HG03135 (cell line): ENCODE data around the gene NAA25.
"Not testable (repeated sequence)": the region's sequence is repeated elsewhere in the genome, so short reads cannot be mapped to it uniquely, and the experiment has no call there.

ENCODE experiments used
- ATAC-seq: cut with Tn5 transposase; IDR thresholded peaks from one replicate; pipeline ENCODE4 v1.9.1; 2021; ENCODE audit warnings: mild to moderate bottlenecking, moderate library complexity; ENCODE audit not compliant: unreplicated experiment

NAA25 gene

GRCh38 chr12:112010415-112011344, 97.9 kb downstream of the NAA25 start:
- ATAC-seq = no peak

DNA sequence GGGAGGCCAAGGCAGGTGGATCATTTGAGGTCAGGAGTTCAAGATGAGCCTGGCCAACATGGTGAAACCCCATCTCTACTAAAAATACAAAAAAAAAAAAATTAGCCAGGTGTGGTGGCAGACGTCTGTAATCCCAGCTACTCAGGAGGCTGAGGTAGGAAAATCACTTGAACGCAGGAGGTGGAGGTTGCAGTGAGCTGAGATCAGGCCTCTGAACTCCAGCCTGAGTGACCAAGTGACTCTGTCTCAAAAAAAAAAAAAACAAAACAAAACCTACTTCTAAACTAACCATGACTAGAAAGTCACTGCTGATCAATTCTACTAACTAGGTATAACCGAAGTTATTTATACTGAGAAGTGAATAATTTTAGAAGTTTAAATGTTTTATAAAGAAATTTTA, 99.0 kb downstream of the NAA25 start:
- not testable (repeated sequence) for ATAC-seq

- ATAC-seq = no peak
Measured at GRCh38 chr12:112008918-112009317, 99.7 kb downstream of the NAA25 start.

DNA sequence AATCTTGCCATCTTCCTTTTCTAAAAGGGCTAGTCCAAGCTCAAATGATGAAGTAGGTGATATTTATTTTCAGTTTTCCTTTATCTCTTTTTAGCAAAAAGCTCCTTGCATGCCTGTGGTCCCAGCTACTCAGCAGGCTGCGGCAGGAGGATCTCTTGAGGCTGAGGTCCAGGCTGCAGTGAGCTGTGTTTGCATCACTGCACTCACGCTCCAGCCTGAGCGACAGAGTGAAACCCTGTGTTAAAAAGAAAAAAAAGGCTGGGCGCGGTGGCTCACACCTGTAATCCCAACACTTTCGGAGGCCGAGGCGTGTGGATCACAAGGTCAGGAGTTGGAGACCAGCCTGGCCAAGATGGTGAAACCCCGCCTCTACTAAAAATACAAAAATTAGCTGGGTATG, 100.6 kb downstream of the NAA25 start:
- ATAC-seq = no peak

GRCh38 chr12:112005419-112006395, 102.9 kb downstream of the NAA25 start:
- ATAC-seq = no peak

GRCh38 chr12:112004041-112004440, 104.5 kb downstream of the NAA25 start:
- no peak for ATAC-seq

GRCh38 chr12:112001576-112001975, 107.0 kb downstream of the NAA25 start:
- no peak for ATAC-seq

GRCh38 chr12:112000820-112001219, 107.8 kb downstream of the NAA25 start:
- no peak for ATAC-seq

GRCh38 chr12:111999129-111999528, 109.5 kb downstream of the NAA25 start:
- not testable (repeated sequence) for ATAC-seq

- ATAC-seq = no peak
Measured at GRCh38 chr12:111998015-111998414, 110.6 kb downstream of the NAA25 start.

DNA sequence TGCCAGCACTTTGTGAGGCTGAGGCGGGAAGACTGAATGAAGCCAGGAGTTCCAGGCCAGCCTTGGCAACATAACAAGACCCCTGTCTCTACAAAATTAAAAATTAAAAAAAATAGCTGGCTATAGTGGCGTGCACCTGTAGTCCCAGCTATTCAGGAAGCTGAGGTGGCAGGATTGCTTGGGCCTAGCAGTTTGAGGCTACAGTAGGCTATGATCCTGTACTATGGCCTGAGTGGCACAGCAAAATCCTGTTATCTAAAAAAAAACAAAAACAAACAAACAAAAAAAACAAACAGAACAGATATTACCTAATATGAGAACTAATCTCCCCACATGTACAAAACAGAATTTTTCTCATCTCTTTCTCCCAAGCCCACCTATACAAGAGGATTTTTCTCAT, 111.3 kb downstream of the NAA25 start:
- no peak for ATAC-seq

GRCh38 chr12:111995782-111996480, 112.7 kb downstream of the NAA25 start:
- ATAC-seq = no peak

GRCh38 chr12:111994211-111995111, 114.1 kb downstream of the NAA25 start:
- peak; percentile 48 for ATAC-seq

DNA sequence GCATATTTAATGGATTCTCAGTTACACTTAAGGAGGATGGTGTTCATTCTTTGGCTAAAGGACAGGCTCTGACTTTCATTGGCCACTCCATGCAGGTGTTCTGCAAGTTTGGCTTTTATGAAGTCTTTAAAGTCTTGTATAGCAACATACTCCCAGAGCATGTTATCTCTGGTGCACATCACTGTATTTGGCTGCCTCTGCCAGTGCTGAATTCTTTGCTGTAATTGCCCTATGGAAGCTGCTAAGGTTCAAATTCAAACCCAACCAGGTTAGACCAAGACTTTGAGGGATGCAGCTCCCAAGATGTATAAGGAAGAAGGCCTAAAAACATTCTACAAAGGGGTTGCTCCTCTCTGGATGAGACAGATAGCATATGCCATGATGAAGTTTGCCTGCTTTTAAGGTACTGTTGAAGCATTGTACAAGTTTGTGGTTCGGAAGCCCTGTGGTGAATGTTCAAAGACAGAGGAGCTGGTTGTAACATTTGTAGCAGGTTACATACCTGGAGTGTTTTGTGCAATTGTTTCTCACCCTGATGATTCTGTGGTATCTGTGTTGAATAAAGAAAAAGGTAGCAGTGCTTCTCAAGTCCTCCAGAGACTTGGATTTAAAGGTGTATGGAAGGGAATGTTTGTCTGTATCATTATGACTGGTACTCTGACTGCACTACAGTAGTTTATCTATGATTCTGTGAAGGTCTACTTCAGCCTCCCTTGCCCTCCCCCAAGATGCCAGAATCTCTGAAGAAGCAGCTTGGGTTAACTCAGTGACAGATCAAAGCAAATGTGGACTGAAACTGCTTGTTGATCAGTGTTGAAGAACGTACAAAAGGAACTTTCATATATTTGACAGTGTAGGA, 115.1 kb downstream of the NAA25 start:
- peak; percentile 67 for ATAC-seq

GRCh38 chr12:111992464-111992863, 116.1 kb downstream of the NAA25 start:
- no peak for ATAC-seq

- ATAC-seq = no peak
Measured at GRCh38 chr12:111991946-111992345, 116.6 kb downstream of the NAA25 start.

GRCh38 chr12:111991535-111991934, 117.0 kb downstream of the NAA25 start:
- ATAC-seq = no peak

DNA sequence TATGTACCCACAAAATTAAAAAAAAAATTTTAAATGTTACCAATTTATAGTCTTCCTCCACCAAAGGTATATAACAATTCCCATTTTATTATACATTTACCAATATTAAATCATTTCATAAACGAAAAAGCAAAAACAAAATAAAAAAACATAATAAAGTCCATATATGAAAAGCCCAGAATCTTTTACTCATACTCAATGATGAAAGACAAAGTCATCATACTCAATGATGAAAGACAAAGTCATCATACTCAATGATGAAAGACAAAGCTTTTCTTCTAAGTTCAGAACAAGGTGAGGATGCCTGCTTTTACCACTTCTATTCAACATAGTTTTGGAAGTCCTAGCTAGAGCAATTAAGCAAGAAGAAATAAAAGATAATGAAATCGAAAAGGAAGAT, 123.8 kb downstream of the NAA25 start:
- no peak for ATAC-seq

DNA sequence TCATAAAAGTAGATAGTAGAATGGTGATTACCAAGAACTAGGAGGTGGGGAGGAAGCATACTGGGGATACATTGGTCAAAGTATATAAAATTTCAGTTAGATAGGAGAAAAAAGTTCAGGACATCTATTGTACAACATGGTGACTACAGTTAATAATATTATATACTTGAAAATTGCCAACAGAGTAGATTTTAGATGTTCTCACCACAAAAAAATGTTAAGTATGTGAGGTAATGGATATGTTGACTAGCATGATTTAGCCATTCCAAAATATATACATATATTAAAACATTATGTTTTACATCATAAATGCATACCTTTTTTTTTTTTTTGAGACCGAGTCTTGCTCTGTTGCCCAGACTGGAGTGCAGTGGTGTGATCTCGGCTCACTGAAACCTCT, 126.6 kb downstream of the NAA25 start:
- ATAC-seq = no peak
